ENCODE measurements around the gene AIRE.

GRCh38 chr21:44261675-44262295, 23.9 kb upstream of the AIRE start, which contains the start of gene DNMT3L:
- no peak for TF ChIP-seq TAF1 (IDR thresholded peaks at IDR 0.05; ENCODE audit: low read depth, low read length)
- no peak for TF ChIP-seq POLR2A (IDR thresholded peaks at IDR 0.05; ENCODE audit: low read depth, low read length)
- no peak for TF ChIP-seq PAX5 (IDR thresholded peaks at IDR 0.05; ENCODE audit: insufficient read depth, low read length, severe bottlenecking)
- TF ChIP-seq SPI1 (IDR thresholded peaks at IDR 0.05; ENCODE audit: low read depth, low read length): no peak

Measured in GM12891 (cell line).